GM18868 (cell line): ENCODE measurements around the gene MOK.

Source experiments
- ATAC-seq: cut with Tn5 transposase; IDR thresholded peaks from one replicate; pipeline ENCODE4 v1.9.1; 2021; ENCODE audit warnings: mild to moderate bottlenecking, moderate library complexity; ENCODE audit not compliant: unreplicated experiment

Gene MOK

DNA sequence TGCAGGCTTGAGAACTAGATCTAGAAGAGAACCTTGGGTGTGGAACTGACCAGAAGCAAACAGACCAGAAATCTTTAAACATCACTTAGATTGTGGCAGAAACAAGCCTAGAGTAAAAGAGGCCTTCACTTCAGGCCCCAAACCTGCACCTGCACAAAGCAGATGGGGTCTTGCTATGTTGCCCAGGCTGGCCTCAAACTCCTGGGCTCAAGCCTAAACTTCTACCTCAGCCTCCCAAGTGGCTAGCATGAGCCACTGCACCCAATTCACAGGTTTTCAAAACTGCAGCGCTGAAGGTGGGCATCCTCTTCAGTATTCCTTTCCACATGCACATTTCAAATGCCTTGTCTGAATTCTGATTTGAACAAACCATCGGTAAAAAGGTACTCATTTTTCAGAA, 19.9 kb downstream of the MOK start:
- no peak for ATAC-seq

DNA sequence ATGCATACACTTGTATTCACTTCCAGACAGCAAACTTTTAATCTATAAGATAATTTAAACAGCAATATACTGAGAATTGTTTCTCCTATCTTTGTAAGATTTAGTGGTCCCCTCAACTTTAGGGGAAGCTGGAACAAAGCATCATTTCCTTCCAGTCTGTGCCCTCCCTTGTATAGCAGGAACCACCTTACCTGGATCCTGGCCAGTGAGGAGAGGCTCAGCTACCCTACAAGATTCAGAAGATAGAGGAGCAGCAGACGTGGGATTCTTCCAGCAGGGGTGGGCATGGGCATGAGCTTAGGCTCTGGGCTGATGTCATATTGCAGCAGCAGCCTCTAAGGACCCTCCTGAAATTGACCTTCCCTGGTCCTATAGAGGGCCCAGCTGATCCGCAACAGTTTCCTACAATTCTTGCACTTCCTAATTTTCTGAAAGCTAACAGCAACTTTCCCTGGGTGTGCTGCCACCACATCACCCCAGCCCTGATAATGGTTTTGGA, 21.3 kb downstream of the MOK start:
- ATAC-seq, result no peak

DNA sequence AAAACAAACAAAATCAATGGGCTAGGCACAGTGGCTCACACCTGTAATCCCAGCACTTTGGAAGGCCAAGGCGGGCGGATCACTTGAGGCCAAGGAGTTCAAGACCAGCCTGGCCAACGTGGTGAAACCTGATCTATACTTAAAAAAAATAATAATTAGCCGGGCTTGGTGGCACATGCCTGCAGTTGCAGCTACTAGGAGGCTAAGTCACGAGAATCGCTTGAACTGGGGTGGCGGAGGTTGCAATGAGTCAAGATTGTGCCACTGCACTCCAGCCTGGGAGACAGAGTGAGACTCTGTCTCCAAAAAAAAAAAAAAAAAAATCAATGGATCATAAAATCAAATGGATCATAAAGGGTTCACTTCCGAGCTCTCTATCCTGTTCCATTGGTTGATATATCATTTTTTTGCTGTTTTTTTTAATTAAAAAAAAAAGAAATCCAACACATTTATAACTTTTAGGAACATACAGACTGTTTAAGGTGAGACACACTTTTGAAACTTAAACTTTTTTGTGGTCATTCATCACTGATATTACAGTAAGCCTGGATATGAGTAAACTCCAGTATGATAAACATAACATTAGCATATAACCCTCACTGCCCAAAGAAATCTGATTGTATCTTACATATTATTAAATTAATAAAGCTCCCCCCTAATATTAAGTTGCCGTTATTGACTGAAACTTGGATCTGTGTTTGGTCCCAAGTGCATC, 22.1 kb downstream of the MOK start:
- ATAC-seq, result no peak

DNA sequence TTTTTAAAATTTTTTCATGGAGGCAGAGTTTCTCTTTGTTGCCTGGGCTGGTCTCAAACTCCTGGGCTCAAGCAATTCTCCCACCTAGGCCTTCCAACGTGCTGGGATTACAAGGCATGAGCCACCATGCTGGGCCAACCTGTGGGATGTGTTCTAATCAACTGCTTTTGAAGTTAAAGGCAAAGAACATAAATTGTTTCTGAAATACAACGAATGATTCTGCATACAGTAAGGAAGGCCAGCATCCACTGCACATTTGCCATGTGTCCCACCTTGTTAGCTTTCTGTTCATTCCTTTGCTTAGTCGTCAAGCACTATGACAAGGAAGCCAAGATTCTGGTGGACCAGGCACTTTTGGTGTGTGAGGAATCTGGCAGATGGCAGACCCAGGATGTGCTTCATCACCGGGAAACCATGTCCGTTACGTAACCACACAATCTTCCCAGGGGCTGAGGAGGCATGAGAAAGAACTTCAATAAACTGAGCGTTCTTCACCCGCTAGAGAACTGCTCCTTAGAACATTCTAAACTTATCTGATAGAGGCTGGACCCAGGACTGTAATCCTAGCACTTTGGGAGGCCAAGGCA, 24.5 kb downstream of the MOK start:
- no peak for ATAC-seq

DNA sequence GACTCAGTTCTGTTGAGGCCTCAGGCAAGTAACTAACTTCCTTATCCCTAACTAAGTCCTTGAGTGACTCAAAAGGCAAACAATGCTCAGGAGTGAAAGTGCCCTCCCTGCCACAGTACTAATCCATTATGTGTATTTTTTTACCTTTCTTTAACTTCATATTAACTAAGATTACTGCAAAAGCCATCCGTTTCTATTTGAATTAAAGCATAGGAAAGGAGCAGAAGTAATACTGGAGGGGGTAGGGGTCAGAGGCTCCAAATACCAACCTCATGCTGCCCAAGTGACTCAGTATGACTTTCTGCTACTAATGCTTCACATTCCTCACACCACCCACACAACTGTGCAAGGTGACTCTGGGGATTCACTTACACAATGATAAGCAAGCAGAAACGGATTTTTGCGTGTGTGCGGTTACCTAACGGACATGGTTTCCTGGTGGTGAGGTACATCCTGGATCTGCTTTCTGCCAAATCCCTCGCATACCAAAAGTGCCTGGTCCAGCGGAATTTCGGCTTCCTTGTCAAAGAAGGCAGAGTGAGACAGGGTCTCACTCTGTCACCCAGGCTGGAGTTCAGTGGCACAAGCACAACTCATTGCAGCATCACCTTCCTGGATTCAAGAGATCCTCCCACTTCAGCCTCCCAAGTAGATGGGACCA, 25.1 kb downstream of the MOK start:
- no peak for ATAC-seq

DNA sequence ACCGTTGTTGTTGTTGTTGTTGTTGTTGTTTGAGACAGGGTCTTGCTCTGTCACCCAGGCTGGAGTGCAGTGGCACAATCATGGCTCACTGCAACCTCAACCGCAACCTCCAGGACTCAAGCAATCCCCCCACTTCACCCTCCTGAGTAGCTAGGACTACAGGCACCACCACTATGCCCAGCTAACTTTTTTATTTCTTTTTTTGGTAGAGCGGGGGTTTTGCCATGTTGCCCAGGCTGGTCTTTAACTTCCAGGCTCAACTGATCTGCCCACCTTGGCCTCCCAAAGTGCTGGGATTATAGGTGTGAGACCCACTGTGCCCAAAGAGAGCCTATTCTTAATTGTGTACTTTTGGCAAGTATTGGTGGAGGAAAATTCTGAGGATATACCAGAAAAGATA, 25.7 kb downstream of the MOK start:
- ATAC-seq, result no peak

DNA sequence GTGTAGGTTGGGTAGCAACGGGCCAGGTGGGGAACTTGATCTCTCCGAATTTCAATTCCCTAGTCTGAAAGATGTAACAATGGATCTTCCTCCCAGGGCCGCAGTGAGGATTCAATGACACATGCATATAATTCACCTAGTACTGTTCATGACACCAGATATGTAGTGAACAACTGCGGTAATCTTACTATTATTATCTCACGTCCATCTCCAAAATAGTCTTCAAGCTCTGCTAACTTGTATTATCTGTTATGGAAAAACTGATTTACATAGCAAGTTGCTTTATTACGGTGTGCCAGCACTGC, 26.4 kb downstream of the MOK start:
- ATAC-seq, result no peak

DNA sequence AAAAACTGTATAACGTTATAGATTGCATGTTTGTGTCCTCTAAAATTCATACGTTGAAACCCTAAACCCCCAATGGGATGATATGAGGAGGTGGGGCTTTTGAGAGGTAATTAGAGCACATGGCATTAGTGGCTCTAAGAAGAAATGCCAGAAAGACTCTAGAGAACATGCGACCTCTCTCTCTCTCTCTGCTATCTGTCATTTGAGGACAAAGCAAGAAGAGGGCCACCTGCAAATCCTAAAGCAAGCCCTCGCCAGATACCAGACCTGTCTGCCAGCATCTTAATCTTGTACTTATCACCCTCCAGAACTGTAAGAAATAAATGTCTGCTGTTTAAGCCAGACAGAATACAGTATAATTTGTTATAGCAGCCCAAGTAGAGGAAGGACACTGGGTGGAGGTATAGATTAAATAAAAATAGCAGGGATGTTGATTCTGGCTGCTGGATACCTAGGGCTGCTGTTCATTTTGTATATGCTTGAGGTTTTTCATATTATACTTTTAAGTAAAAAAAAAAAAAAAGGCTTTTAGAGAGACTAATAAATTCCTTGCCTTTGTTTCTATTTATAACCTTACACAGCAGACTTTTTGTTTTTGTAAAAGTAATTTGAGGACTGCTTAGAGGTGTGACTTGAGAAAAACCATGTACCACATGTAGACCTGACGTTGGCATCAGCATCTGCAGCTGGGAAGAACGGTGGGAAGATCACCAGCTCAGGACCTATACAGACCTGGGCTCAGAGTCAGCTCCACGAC, 26.9 kb downstream of the MOK start:
- ATAC-seq, result no peak

DNA sequence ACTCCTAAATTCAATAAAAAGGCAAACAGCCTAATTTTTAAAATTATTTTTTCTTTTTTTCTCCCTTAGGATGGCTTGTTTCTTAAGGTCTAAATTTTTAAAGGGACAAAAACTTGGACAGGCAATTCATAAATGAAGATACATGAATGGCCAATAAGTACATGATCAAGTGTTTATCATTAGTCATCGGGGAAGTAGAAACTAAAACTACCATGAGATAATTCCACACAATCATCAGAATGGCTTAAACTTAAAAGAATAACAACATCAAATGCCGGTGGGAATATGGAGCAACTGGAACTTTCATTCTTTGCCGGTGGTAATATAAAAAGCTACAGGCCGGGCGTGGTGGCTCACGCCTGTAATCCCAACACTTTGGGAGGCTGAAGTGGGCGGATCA, 29.1 kb downstream of the MOK start:
- ATAC-seq, result no peak

DNA sequence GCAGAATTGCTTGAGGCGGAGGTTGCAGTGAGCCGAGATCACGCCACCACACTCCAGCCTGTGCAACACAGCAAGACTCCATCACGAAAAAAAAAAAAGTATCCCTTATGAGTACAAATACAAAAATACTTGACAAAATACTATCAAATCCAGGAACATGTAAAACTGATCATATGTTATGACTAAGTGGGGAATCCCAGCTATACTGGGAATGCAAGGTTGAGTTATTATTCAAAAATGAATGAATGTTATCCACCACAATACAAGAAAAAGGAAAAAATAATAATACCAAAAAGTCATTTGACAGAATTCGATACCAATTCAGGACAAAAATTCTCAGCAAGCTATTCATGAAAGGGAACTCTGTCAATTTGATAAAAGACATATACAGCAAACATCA, 32.6 kb downstream of the MOK start:
- no peak for ATAC-seq

DNA sequence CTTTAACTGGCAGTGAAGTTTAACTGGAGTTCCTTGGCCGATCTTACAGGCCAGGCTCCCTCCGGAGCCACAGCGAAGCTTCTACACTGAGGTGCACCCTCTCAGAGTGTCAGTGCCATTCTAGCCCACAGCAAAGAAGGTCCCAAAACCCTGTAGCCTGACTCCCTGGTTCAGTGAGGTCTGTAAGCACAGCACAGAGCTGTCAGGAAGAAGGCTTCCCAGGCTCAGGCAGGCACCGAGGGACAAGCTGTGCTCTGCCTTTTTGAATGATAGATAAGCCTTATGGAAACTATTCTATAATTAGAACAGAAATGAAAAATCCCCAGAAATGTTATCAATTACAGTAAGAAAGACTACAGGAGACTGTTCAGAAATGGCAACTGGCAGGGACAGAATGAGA, 40.2 kb downstream of the MOK start:
- ATAC-seq, result no peak

DNA sequence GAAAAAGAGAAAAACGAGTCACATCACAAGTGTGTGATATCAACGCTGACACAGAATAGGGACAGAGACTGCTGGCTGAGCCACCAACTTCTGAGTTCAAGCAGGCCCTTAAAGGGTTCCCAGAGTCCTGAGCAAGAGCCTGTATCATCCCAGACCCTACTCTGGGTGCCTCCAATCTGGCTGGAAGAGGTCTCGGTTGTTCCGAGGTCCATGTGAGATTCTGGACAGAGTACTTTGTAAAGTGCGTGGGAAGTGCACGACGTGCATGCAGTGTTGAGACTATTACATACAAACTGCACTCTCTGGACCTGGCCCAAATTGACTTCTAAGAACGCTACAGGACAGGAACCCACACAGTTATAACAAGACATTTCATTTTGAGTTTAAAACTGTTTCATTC, 40.6 kb downstream of the MOK start:
- ATAC-seq, result no peak

DNA sequence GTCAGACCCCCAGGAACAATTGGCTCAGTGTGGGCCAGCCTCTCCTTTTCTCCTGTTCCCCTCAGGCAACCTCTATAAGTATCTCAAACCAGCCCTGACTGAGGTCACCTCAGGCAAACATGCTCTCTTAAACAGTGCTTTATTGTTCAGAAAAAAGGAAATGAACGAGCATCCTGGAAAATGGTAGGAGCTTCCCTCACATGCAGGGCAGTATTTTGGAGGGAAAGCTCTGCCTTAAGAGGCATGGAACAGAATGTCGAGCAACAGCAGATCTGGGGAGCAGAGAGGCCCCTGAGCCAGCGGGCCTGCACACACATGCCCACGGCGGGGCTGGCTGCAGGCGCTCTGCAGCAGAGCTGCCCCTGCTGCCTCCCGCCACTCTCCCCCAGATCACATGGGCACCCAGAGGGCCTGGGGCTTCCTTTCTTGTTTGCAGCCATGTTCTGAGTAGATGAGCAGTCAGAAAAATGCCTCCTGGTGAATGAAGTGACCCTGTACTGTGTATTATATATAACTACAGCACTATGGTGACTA, 42.0 kb downstream of the MOK start:
- ATAC-seq, result no peak

DNA sequence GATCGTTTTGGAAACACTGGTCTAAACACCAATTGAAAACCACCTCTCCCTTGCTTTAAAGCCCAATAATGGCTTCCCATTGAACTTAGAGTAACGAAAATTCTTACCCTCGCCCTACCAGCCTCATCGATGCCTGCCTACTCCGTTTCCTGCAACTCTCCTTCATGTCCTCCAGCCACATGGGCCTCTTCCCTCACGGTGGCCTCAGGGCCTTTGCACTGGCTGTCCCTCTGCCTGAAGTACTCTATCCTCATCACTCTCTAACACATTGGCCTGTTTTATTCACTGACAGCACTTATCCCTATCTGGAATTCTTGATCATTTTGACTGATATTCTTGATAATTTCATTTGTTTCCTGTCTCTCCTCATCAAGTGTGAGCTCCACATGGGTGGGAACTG, 46.8 kb downstream of the MOK start:
- ATAC-seq, result no peak

DNA sequence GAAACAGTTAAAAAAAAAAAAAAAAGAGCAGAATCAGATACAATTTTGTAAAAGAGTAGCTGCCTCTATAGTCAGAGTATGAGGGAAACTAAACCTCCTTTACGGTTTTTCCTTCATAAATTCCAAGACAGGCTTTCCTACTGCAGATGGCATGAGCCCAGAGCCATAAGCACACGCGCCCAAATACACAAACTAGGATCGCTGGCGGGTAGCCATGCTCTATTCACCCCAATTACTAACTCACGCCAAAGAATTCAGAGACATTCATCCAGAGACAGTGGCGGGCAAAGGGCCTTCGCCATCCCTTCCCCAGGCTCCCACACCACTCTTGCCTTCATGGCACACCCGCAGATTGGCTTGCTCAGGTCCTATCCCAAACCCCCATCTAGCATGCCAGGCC, 48.2 kb downstream of the MOK start:
- ATAC-seq, result no peak

DNA sequence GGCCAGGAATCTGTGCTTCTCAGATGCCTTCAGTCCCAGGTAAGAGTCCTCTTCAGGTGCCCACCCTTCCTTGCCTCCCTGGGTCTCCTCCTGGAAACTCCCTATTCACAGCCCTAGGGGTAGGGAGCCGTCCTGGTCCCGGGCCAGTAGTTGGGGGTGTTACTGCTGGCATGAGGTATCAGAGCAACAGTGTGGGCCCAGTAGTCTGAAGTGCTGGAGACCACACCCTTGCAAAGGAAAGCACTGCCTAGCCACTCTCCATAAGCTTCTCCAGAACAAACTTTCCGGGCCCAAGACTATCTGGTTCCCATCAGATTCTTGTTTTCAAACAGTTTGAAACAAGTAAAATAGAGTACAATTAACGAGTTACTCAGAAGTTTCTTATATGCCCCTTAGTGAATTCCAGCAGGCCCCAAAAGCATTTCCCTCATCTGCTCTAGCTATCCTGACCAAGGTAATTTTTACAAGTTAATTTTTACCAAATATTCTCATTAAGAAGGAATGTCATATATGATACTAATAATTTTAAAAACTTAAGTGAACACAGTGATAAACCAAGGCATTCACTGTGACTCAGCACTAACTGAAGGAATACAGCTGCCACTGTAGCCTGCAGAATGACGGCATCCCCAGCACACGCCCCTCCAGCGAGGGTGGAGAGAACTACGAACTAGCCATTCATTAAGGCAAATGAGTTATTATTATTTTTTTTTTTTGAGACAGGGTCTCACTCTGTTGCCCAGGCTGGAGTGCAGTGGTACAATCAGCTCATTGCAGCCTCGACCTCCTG, 49.4 kb downstream of the MOK start:
- no peak for ATAC-seq

DNA sequence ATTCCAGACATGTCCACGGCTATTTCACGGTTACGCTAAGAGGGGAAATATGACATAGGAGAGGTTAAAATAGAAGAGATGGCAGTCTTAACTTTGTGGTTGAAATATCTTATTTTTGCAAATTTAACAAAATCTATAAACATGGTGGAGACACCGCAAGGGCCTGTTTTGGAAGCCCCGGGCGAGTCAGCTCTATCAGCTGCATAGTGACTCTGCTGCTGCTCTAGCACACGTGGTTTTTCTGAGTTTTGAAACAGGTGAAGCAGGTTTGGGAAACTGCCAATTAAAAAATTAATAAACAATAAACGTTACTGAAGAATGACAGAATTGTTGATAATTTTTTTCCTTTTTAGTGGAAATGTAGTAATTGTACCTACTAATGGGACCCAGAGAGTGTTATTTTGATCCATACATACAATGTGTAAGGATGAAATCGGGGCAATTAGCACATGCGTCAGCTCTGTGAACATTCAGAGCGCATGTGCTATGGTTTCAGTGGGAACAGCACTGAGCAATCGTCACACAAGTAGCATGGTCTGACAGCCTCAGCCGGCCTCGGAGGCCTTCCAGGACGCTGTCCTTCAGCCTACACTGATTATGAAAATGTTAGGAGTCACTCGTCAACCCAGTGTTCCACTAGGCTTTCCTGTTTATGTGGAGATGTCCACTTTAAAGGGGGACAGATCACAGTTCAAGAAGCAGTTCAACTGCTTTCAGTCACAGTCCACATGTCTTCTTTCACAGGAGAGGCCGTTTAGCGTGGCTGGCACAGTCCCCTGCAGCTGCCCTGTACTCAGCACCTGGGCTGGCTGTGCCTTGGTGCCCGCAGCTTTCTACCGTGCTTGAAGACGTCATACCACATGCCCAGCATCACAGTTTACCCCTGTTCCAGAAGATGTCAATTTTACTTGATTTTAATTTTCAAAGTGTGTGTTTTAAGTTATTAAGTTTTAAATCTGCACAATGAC, 51.8 kb downstream of the MOK start:
- no peak for ATAC-seq

DNA sequence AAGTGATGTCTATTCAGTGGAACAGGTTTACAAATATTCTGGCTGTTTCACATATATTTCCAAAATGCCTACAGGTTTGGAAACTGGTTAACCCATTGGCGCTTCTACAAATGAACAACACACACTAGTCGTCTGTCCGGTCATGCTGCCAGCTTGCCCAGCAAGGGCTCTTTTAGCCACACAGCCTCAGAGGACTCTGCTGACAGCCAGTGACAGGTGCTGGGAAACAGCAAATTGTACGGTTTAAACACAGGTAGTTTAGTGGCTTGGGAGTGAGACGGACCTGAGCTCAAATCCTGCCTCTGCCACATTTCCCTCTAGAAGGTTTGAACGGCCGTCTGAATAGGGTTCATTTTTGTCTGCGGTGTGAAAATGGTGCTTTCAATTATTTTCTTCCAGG, 53.8 kb downstream of the MOK start:
- no peak for ATAC-seq

DNA sequence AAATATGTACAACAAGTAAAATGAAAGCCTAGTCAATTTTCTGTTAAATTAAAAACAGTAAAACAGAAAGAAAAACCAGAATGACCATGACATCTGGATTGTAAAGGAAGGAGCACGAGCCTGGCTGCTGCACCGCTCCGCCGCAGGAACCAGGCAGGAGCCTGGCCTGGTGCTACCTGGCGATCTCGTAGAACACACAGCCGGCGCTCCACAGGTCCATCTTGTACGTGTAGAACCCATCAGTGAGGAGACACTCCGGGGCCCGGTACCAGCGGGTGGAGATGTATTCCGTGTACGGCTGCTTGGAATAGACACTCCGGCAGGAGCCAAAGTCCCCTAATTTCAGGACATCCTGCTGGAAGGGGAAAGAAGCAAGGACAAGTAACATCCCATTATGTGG, 54.3 kb downstream of the MOK start:
- ATAC-seq, result no peak

DNA sequence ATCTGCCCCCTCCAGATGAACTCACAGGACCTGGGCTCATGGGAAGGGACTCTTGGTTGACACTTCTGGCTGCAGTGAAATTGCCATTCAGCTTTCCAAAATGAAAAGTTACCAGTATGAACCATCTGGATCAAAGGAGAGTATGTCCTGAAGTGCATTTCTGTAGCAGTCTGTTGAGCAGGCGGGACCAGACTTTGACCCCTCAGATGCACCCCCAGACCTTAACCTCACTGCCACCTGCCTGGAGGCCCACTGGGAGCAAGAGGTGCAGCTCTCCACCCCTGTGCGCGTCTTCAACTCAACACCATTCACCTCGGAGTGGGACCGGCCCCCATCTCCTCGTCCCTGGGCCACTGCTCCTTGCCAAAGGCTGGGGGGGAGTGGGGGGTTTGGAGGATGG, 55.0 kb downstream of the MOK start:
- no peak for ATAC-seq
